DMS114 treated with DMSO at 0.1 percent for 48 hours (cell line): ENCODE data around the gene RNF114.
"Not testable (repeated sequence)": the region's sequence is repeated elsewhere in the genome, so short reads cannot be mapped to it uniquely, and the experiment has no call there.

Experiments
- DNase-seq: peaks from one replicate; lab custom pipeline; 2025; ENCODE audit not compliant: unreplicated experiment; lab: John Stamatoyannopoulos, UW

The RNF114 gene

GRCh38 chr20:49925901-49926454 is 10.2 kb upstream of the RNF114 start:
- no peak for DNase-seq

GRCh38 chr20:49928411-49929141 is 7.6 kb upstream of the RNF114 start:
- peak; percentile 90 for DNase-seq

- DNase-seq: no peak
These were observed 7.1 kb upstream of the RNF114 start for GRCh38 chr20:49929142-49929494.

GRCh38 chr20:49935746-49936152 is 448 bp upstream of the RNF114 start:
- DNase-seq: no peak

GRCh38 chr20:49937027-49937929 is 1.1 kb downstream of the RNF114 start:
- DNase-seq: no peak

GRCh38 chr20:49938173-49939163 is 2.3 kb downstream of the RNF114 start:
- no peak for DNase-seq

- no peak for DNase-seq
These were observed 5.3 kb downstream of the RNF114 start for GRCh38 chr20:49941456-49941855.

- no peak for DNase-seq
These were observed 6.1 kb downstream of the RNF114 start for GRCh38 chr20:49942303-49942702.

GRCh38 chr20:49942942-49943341 is 6.7 kb downstream of the RNF114 start:
- no peak for DNase-seq

GRCh38 chr20:49945306-49945700 is 9.1 kb downstream of the RNF114 start:
- DNase-seq: no peak

GRCh38 chr20:49945701-49946477 is 9.7 kb downstream of the RNF114 start:
- no peak for DNase-seq

GRCh38 chr20:49948178-49948577 is 12.0 kb downstream of the RNF114 start:
- no peak for DNase-seq

- DNase-seq: no peak
These were observed 12.8 kb downstream of the RNF114 start for GRCh38 chr20:49948809-49949507.

- DNase-seq: no peak
These were observed 15.0 kb downstream of the RNF114 start for GRCh38 chr20:49951151-49951550.

GRCh38 chr20:49955167-49955566 is 19.0 kb downstream of the RNF114 start:
- DNase-seq: no peak

GRCh38 chr20:49955830-49956396 is 19.7 kb downstream of the RNF114 start:
- not testable (repeated sequence) for DNase-seq

- DNase-seq: no peak
These were observed 20.5 kb downstream of the RNF114 start for GRCh38 chr20:49956689-49957088.

- not testable (repeated sequence) for DNase-seq
These were observed 21.1 kb downstream of the RNF114 start for GRCh38 chr20:49957089-49957938.
